Measurements from ENCODE around the gene RAMP3.
"Not testable (repeated sequence)": the region's sequence is repeated elsewhere in the genome, so short reads cannot be mapped to it uniquely, and the experiment has no call there.

The RAMP3 gene

DNA sequence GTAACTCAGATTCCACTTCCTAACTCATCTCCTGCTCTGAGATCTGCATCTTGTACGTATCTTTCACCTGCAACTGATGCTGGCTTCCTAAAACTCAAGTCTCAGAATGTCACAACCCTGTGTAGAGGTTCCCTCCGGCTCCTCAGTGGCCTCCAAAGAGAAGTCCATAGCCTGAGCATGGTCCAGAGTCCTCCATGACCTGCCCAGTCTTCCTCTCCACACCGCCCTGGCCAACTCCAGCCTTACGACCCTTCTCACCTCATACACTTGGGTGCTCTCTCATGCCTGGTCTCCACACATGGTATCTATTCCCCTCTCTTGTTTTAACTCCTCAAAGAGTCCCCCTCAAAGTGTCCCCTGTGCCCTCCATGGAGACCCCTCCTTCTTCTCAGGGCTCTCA lies 41.9 kb downstream of the RAMP3 start:
- DNase-seq: no peak

GRCh38 chr7:45202625-45203024 lies 45.0 kb downstream of the RAMP3 start:
- DNase-seq: no peak

DNA sequence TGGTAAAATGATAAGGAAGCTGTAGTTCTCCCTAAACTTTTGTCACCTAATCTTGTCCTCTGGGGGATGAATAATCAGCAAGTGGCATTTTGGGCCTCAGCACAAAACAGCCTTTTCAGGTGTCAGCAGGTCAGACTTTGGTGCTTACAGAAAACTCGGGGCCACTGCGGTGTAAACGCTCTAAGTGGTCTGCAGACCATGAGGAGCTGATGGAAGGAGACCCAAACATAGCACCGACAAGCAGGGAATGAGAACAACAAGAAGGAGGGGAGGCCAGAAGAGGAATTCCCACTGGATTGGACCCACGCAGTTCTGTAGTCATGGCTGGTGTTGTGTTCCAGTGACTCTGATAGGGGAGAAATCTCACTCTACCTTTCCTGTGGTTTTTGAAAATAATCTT lies 45.4 kb downstream of the RAMP3 start:
- DNase-seq: no peak

- no peak for DNase-seq
Observed at GRCh38 chr7:45203459-45203858, 45.9 kb downstream of the RAMP3 start.

DNA sequence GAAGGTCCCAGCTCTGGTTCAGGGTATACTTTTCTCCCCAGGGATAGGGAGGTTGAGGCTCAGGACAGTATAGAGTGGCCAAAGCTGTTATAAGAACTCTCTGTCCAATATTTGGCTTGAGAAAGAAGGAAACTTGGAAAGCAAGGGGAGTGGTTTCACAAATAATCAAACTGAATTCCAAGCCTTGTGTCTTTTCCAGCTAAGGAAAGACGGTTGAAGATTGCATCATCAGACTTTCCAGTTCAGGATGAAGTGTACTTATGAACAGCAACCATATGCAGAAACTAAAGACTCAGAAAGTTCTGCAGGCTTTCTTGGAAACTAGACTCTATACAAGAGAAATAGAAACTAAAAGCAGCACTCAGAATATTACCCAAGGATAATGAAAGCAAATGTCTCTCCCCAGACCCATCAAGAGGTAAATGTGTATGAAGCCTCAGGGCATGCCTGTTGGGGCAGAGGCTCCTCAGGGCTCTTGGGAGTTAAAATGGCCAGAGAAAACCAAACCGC lies 46.4 kb downstream of the RAMP3 start:
- DNase-seq: peak in 1 of 5 donors; percentile 82

GRCh38 chr7:45206266-45206665 lies 48.7 kb downstream of the RAMP3 start:
- not testable (repeated sequence) for DNase-seq

- DNase-seq: not testable (repeated sequence)
Observed at GRCh38 chr7:45209909-45210308, 52.3 kb downstream of the RAMP3 start.

- no peak for DNase-seq
Observed at GRCh38 chr7:45211066-45211465, 53.5 kb downstream of the RAMP3 start.

- no peak for DNase-seq
Observed at GRCh38 chr7:45211958-45212357, 54.4 kb downstream of the RAMP3 start.

- no peak for DNase-seq
Observed at GRCh38 chr7:45212606-45213005, 55.0 kb downstream of the RAMP3 start.

DNA sequence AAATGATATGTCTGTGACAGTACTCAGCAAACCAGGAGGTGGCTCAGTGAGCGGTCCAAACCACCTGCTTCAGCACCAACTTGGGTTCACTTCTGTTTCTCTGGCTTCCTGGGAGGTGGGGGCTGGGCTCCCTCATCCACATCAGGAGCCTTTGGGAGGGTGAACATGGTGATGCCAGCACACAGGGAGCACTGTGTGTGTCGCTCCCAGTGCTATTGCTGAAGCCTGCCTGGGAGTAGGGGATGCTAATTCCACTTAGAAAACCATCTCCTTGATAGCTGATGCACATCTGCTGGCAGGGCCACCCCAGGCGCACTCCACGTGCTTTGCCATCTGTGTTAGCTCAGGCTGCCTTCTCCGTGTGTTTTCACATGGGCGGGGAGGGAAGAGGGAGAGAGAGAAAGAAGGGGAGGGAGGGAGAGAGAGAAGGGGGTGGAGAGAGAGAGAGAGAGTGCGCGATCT lies 58.0 kb downstream of the RAMP3 start:
- DNase-seq: no peak

- DNase-seq: no peak
Observed at GRCh38 chr7:45216181-45216580, 58.6 kb downstream of the RAMP3 start.

GRCh38 chr7:45216622-45217165 lies 59.1 kb downstream of the RAMP3 start:
- DNase-seq: no peak

DNA sequence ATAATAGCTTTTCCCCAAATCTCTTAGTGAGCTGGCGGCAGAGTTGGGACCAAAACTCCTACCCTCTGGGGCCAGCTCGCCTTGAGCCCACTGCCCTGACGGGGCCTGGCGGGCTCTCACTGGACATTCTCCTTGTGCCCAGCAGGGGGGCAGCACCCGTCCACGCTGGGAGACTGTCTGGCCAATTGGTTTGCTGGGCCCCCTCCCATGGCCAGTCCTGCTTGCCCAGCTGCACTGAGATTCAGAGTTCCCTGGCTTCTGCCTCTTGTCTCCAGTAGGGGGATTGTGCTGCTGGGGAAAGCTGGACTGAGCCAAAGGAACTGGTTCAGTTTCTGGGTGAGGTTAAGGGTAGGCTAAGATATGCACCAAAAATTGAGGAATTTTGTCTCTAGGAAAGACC lies 59.8 kb downstream of the RAMP3 start:
- no peak for DNase-seq

- DNase-seq: no peak
Observed at GRCh38 chr7:45219130-45219529, 61.5 kb downstream of the RAMP3 start.

DNA sequence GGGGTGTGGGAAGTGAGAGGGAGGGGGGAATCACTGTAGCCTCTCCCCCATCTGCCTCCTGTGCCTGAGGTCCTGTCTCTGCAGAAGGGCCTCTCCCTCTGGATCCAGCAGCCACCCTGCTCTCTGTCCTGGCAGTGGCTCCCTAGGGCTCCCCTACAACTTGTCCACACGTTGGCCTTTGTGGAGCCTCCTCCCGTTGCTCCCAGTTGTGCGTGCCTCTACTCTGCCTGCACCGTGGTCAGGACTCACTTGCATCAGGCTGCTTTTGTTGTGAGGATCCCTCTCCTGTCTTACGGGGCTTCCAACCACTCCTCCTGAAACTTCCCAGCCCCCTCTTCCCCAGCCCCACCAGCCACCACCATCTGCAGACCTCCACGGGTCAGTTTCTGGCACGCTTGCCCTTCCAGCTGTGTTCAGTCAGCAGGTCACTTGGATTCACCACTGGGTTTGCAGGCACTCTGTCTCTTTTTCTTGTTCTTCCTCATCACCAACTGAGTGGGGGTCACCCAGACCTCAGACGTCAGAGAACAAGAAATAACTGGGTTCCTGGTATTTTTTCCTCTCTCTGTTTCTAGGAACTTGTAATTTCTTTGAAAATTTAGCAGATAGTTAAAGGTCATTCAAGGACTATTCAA lies 62.3 kb downstream of the RAMP3 start:
- DNase-seq: no peak

DNA sequence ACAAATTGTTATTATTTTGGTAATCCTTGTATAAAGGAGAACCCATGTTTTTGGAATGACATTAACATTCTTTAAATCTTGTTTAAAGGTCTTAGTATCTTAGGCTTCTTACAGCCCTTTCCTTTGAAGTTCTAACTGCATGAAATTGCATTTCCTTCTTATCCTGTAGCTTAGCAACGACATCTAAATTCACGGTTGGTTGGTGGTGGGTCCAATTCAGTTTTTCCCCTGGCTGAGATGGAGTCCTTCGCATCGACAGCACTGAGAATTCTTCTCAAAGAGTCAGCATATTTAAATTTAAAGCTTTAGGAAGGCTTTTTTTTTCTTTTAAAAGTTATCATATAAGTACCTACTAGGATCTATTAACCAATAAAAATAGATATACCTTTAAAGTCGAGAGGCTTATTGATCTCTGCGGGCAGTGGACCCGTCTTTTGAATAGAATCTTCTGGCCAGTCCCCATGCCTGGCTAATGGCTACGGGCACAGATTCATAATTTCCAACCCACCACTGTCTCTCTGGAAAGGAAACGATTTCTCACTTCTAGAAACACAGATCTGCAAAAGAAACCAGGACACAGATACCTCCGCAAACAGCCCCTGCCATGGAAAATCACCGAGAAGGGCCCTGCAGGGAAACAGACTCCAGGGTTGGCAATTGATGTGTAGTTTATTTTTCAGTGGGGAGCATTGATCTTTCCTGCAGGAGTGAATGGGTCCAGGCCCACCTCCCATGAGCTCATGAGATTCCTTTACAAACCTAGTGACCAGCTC lies 63.4 kb downstream of the RAMP3 start:
- DNase-seq: no peak

GRCh38 chr7:45221896-45222604 lies 64.5 kb downstream of the RAMP3 start:
- no peak for DNase-seq

- no peak for DNase-seq
Observed at GRCh38 chr7:45223078-45223477, 65.5 kb downstream of the RAMP3 start.

DNA sequence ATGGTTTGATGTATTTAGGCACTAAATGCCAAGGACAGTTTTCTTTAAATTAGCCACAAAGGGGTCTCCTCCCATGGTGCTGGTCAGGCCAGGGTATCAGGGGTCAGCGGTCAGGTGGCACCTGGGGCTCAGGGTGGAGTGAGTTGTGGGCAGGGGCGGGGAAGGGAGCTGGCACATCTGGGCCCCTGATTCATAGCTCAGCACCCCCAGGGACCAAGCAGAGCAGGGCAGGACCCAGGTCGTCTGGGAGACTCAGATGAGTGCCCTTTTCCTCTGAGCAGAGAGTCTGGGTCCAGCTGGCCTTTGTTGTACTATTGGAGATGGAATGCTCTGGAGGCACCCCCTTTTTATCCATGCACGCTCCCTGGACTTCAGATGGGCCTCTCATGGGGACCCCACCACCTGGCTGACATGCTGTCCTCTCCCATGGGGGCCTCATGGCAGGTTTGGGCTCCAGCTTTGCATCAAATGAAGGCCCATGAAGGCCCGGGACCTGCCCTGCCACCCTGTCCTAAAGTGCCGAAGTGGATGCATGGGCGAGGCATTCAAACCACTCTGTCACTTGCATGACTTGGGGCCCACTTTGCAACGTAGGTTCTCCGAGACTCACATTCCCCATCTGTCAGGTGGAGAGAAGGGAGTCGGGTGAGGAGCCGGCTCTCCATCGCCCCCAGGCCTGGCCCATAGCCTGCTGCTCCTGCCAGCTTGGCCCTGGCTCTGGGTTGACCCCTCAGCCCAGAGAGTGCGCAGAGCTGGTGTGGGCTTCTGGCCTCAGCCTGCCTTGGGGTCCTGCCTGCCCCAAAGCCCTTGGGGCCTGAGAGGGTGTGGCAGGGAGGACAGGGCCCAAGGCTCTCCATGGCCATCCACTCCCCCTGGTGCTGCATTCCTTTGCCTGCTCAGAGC lies 66.4 kb downstream of the RAMP3 start:
- no peak for DNase-seq

- DNase-seq: no peak
Observed at GRCh38 chr7:45224832-45225231, 67.2 kb downstream of the RAMP3 start.

- no peak for DNase-seq
Observed at GRCh38 chr7:45225311-45225947, 67.8 kb downstream of the RAMP3 start.

Measured in T-helper 1 cell (primary cell).